H9 (cell line): ENCODE results near the gene BAX. TPM values are rescaled to one million over a fixed set of nuclear protein-coding genes. Genes with fewer than 3 reads are reported as not detected.
A peak's percentile ranks its signal among the peaks of the same experiment; 100 is the strongest.

Experiments
- DNase-seq: peaks from one replicate; pipeline ENCODE4 v3.0.0-alpha.2; 2017
- H2AFZ ChIP-seq: one replicate; pipeline ENCODE4 v1.6.1; 2013; ENCODE audit warnings: mild to moderate bottlenecking, low read length, control low read depth, moderate library complexity
- H2AK5ac ChIP-seq: 2 replicates; pipeline ENCODE4 v1.6.1; 2013; ENCODE audit warnings: low read length, control low read depth, mixed read lengths; ENCODE audit not compliant: insufficient read length
- H2BK120ac ChIP-seq: one replicate; pipeline ENCODE4 v1.6.1; 2013; ENCODE audit warnings: low read depth, mild to moderate bottlenecking, low read length, control low read depth, inconsistent platforms; ENCODE audit not compliant: poor library complexity, severe bottlenecking
- H2BK12ac ChIP-seq: 2 replicates; pipeline ENCODE4 v1.6.1; 2013; ENCODE audit warnings: low read length, control low read depth, mixed read lengths, low read depth; ENCODE audit not compliant: insufficient read length
- H2BK15ac ChIP-seq: 2 replicates; pipeline ENCODE4 v1.6.1; 2013; ENCODE audit warnings: low read depth, low read length, control low read depth
- H2BK20ac ChIP-seq: one replicate; pipeline ENCODE4 v1.6.1; 2013; ENCODE audit warnings: low read depth, mild to moderate bottlenecking, low read length, control low read depth, inconsistent platforms; ENCODE audit not compliant: poor library complexity, severe bottlenecking
- H2BK5ac ChIP-seq: 2 replicates; pipeline ENCODE4 v1.6.1; 2013; ENCODE audit warnings: low read length, control low read depth, mixed read lengths; ENCODE audit not compliant: insufficient read length
- H3K14ac ChIP-seq: 2 replicates; pipeline ENCODE4 v1.6.1; 2013; ENCODE audit warnings: low read length, control low read depth; ENCODE audit not compliant: insufficient read depth
- H3K18ac ChIP-seq: 2 replicates; pipeline ENCODE4 v1.6.1; 2013; ENCODE audit warnings: low read depth, mild to moderate bottlenecking, mixed read lengths, low read length, control low read depth; ENCODE audit not compliant: insufficient read length
- H3K23ac ChIP-seq: 2 replicates; pipeline ENCODE4 v1.6.1; 2013; ENCODE audit warnings: low read length, control low read depth, mixed read lengths, low read depth; ENCODE audit not compliant: insufficient read length
- H3K23me2 ChIP-seq: 2 replicates; pipeline ENCODE4 v1.6.1; 2013; ENCODE audit warnings: low read depth, mild to moderate bottlenecking, mixed read lengths, low read length, control low read depth; ENCODE audit not compliant: insufficient read length, poor library complexity, severe bottlenecking
- H3K27ac ChIP-seq: 2 replicates; pipeline ENCODE4 v1.5.1; 2013; ENCODE audit warnings: low read length, control low read depth, mixed read lengths, low read depth; ENCODE audit not compliant: insufficient read length
- H3K27me3 ChIP-seq: 2 replicates; pipeline ENCODE4 v1.6.1; 2013; ENCODE audit warnings: low read length, control low read depth, inconsistent platforms; ENCODE audit not compliant: insufficient read depth
- H3K4ac ChIP-seq: 2 replicates; pipeline ENCODE4 v1.6.1; 2013; ENCODE audit warnings: low read depth, mild to moderate bottlenecking, control low read depth, inconsistent platforms, low read length, moderate library complexity
- H3K4me1 ChIP-seq: 2 replicates; pipeline ENCODE4 v1.6.1; 2013; ENCODE audit warnings: low read length, control low read depth, inconsistent platforms; ENCODE audit not compliant: insufficient read depth
- H3K4me2 ChIP-seq: 2 replicates; pipeline ENCODE4 v1.6.1; 2013; ENCODE audit warnings: low read length, control low read depth, mixed read lengths; ENCODE audit not compliant: insufficient read length, insufficient read depth
- H3K56ac ChIP-seq: 2 replicates; pipeline ENCODE4 v1.6.1; 2013; ENCODE audit warnings: low read depth, mild to moderate bottlenecking, mixed read lengths, low read length, control low read depth; ENCODE audit not compliant: insufficient read length
- H3K79me1 ChIP-seq: 2 replicates; pipeline ENCODE4 v1.6.1; 2013; ENCODE audit warnings: low read depth, mild to moderate bottlenecking, moderate library complexity, low read length, control low read depth, inconsistent platforms; ENCODE audit not compliant: insufficient read depth, poor library complexity, severe bottlenecking
- H3K79me2 ChIP-seq: 2 replicates; pipeline ENCODE4 v1.6.1; 2013; ENCODE audit warnings: low read length, control low read depth, inconsistent platforms; ENCODE audit not compliant: insufficient read depth
- H3K9ac ChIP-seq: 2 replicates; pipeline ENCODE4 v1.6.1; 2013; ENCODE audit warnings: low read length, control low read depth, mixed read lengths; ENCODE audit not compliant: insufficient read length; ENCODE audit errors: extremely low read depth
- H3K9me3 ChIP-seq: one replicate; pipeline ENCODE4 v1.6.1; 2013; ENCODE audit warnings: low read depth, low read length, inconsistent platforms; ENCODE audit not compliant: control insufficient read depth
- H3T11ph ChIP-seq: one replicate; pipeline ENCODE4 v1.6.1; 2013; ENCODE audit warnings: mild to moderate bottlenecking, low read length, control low read depth, inconsistent platforms
- H4K20me1 ChIP-seq: one replicate; pipeline ENCODE4 v1.6.1; 2013; ENCODE audit not compliant: control insufficient read depth, insufficient read length, insufficient read depth
- H4K5ac ChIP-seq: 2 replicates; pipeline ENCODE4 v1.6.1; 2013; ENCODE audit warnings: low read depth, mild to moderate bottlenecking, mixed read lengths, low read length, control low read depth; ENCODE audit not compliant: insufficient read length
- H4K8ac ChIP-seq: replicated peaks from 2 replicates; pipeline ENCODE4 v1.6.1; 2013; ENCODE audit warnings: low read length, control low read depth, mixed read lengths, low read depth; ENCODE audit not compliant: insufficient read length
- H4K91ac ChIP-seq: 2 replicates; pipeline ENCODE4 v1.6.1; 2013; ENCODE audit warnings: low read depth, mild to moderate bottlenecking, moderate library complexity, mixed read lengths, low read length, control low read depth; ENCODE audit not compliant: insufficient read length
- H3K27ac Mint-ChIP-seq, 3 experiments: 2 replicates in 2 of 3; 3 replicates in 1 of 3; pipeline ENCODE4 v1.8.0; 2020 to 2021; ENCODE audit warnings: mixed read lengths in 3 of 3, mild to moderate bottlenecking in 1 of 3, moderate library complexity in 1 of 3
- H3K27me3 Mint-ChIP-seq: 2 replicates; pipeline ENCODE4 v1.8.0; 2021; ENCODE audit warnings: low read depth, mild to moderate bottlenecking, moderate library complexity, mixed read lengths
- H3K36me3 Mint-ChIP-seq, 3 experiments: 2 replicates in 2 of 3; 3 replicates in 1 of 3; pipeline ENCODE4 v1.8.0; 2020 to 2021; ENCODE audit warnings: low read depth in 3 of 3, mixed read lengths in 3 of 3; ENCODE audit not compliant: insufficient read depth in 1 of 3
- H3K4me1 Mint-ChIP-seq, 2 experiments: 2 replicates each; pipeline ENCODE4 v1.8.0; 2020; ENCODE audit warnings: mixed read lengths in 2 of 2
- H3K4me3 Mint-ChIP-seq, 2 experiments: 2 replicates in 1 of 2; 3 replicates in 1 of 2; pipeline ENCODE4 v1.8.0; 2020 to 2021; ENCODE audit warnings: mild to moderate bottlenecking in 2 of 2, mixed read lengths in 2 of 2, moderate library complexity in 1 of 2
- H3K9me3 Mint-ChIP-seq, 2 experiments: 2 replicates in 1 of 2; 3 replicates in 1 of 2; pipeline ENCODE4 v1.8.0; 2020; ENCODE audit warnings: mild to moderate bottlenecking in 2 of 2, mixed read lengths in 2 of 2, moderate library complexity in 1 of 2
- CTCF ChIP-seq: fragments of 200-600 bp; sonication (generic); conservative IDR thresholded peaks from 3 replicates; pipeline ENCODE4 v1.8.0; 2021; ENCODE audit warnings: antibody characterized with exemption, mild to moderate bottlenecking
- WGBS: extraction: QIAGEN DNeasy Blood & Tissue Kit; methylation state at CpG from one replicate; pipeline ENCODE4 v1.1.7; 2013; ENCODE audit warnings: missing lambda C conversion rate, low lambda C conversion rate, mixed read lengths; ENCODE audit not compliant: insufficient read length; ENCODE audit errors: extremely low coverage; 5-methylcytosine and 5-hydroxymethylcytosine counted together
- total RNA-seq: library from RNA; stranded (reverse); gene quantifications from 2 replicates; pipeline ENCODE4 v1.2.1, GENCODE V29; 2021

The BAX gene
- total RNA-seq, 1 experiment from 2014 or later: 310 TPM

- Histone ChIP-seq H4K91ac (no peak overlapping the region), H2BK120ac (no peak overlapping the region), H4K20me1 (no peaks in the 10 kb centered on the region), H3K27me3 (no peaks in the 10 kb centered on the region), H3K4me1 (no peaks in the 10 kb centered on the region), H3K4ac (no peak overlapping the region), H3K27ac (no peak overlapping the region), H3K9me3 (no peaks in the 10 kb centered on the region), H3K79me1 (no peaks in the 10 kb centered on the region), H3K18ac (no peak overlapping the region), H3K56ac (no peak overlapping the region), H2BK5ac (no peak overlapping the region), H2BK12ac (no peak overlapping the region), H2AK5ac (no peak overlapping the region), H2BK20ac (no peak overlapping the region), H3K9ac (no peak overlapping the region), H3K23ac (no peak overlapping the region), H2BK15ac (no peak overlapping the region), H3K23me2 (no peaks in the 10 kb centered on the region), H3K14ac (no peak overlapping the region), H3K4me2 (no peak overlapping the region), H4K5ac (no peak overlapping the region), H2AFZ (no peak overlapping the region), H3T11ph (no peak overlapping the region), H3K79me2 (peaks cover 9% of the 10 kb centered on the region; the same call in 1 of the 2 replicates), H4K8ac (no peak overlapping the region)
- peak; percentile 81 for TF ChIP-seq CTCF
- DNase-seq: peak; percentile 86
- H3K27ac Mint-ChIP-seq: peak overlapping the region in 1 of 3 experiments; percentile 68; a peak in 1 of 7 replicates
- peaks cover 5 to 16% (median 7%) of the 10 kb centered on the region in 3 experiments; a peak in 6 of 7 replicates for H3K36me3 Mint-ChIP-seq
- H3K9me3 Mint-ChIP-seq: no peaks in the 10 kb centered on the region
- no peaks in the 10 kb centered on the region for H3K27me3 Mint-ChIP-seq
- WGBS: no CpG with 5 or more reads among the region's 5 CpGs
- H3K4me3 Mint-ChIP-seq: no peak overlapping the region
- H3K4me1 Mint-ChIP-seq: peaks cover 24% of the 10 kb centered on the region in 2 experiments
Observed at GRCh38 chr19:48997972-48998371, 43.3 kb downstream of the BAX start.
